ENCODE results near the gene ATP7B.

ATP7B gene

DNA sequence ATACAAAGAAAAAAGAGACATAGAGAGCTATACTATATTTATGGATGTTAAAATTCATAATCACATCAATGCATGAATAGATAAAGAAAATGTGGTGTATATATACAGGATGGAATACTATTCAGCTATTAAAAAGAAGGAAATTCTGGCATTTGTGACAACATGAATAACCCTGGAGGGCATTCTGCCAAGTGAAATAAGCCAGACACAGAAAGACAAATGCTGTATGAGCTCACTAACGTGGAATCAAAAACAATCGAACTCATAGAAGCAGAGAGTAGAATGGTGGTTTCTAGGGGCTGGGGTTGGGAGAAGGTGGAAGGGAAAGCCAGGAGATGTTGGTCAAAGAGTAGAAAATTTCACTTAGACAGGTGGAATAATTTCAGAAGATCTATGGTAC lies 37.3 kb upstream of the ATP7B start:
- H3K79me2 ChIP-seq (ENCODE audit: low read length) = no peaks in the 10 kb centered on the region
- no peak overlapping the region for H3K9ac ChIP-seq (ENCODE audit: low read length)
- H3K27me3 ChIP-seq (replicated peaks; ENCODE audit: insufficient read depth, low read length) = no peaks in the 10 kb centered on the region
- H3K9me3 ChIP-seq (replicated peaks; ENCODE audit: insufficient read depth, low read length) = no peaks in the 10 kb centered on the region
- H2AFZ ChIP-seq (ENCODE audit: low read length) = no peak overlapping the region
- no peaks in the 10 kb centered on the region for H3F3A ChIP-seq (ENCODE audit: insufficient read depth, low read length)
- no peak for DNase-seq
- TF ChIP-seq, protein P1, sequence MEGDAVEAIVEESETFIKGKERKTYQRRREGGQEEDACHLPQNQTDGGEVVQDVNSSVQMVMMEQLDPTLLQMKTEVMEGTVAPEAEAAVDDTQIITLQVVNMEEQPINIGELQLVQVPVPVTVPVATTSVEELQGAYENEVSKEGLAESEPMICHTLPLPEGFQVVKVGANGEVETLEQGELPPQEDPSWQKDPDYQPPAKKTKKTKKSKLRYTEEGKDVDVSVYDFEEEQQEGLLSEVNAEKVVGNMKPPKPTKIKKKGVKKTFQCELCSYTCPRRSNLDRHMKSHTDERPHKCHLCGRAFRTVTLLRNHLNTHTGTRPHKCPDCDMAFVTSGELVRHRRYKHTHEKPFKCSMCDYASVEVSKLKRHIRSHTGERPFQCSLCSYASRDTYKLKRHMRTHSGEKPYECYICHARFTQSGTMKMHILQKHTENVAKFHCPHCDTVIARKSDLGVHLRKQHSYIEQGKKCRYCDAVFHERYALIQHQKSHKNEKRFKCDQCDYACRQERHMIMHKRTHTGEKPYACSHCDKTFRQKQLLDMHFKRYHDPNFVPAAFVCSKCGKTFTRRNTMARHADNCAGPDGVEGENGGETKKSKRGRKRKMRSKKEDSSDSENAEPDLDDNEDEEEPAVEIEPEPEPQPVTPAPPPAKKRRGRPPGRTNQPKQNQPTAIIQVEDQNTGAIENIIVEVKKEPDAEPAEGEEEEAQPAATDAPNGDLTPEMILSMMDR (IDR thresholded peaks at IDR 0.05; ENCODE audit: low read length) = no peak
- no peak for TF ChIP-seq EZH2 (optimal IDR thresholded peaks at IDR 0.05; ENCODE audit: low read depth, low read length)
- no peak for TF ChIP-seq EZH2phosphoT487 (IDR thresholded peaks at IDR 0.05; ENCODE audit: low read length)
- H3K36me3 ChIP-seq (replicated peaks; ENCODE audit: insufficient read depth, low read length) = no peaks in the 10 kb centered on the region
- H3K4me1 ChIP-seq (ENCODE audit: low read length) = no peaks in the 10 kb centered on the region
- H4K20me1 ChIP-seq (ENCODE audit: insufficient read depth, low read length) = no peaks in the 10 kb centered on the region
- H3K27ac ChIP-seq (ENCODE audit: low read length) = no peak overlapping the region
- H3K4me3 ChIP-seq (ENCODE audit: low read length) = no peak overlapping the region
- H3K9me2 ChIP-seq (replicated peaks; ENCODE audit: insufficient read depth, low read length) = no peaks in the 10 kb centered on the region
- no peak overlapping the region for H3K4me2 ChIP-seq (ENCODE audit: low read depth, low read length)

DNA sequence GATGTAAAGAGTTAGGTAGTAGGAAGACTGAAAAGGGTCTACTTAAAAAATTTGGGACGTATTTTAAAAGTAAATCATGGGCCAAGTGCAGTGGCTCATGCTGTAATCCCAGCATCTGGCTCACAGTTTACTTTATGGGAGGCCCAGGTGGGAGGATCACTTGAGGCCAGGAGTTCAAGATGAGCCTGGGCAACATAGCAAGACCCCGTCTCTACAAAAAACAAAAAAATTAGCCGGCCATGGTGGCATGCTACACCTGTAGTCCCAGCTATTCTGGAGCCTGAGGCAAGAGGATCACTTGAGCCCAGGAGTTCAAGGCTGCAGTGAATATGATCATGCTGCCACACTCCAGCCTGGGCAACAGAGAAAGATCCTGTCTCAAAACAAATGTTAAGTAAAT lies 36.2 kb upstream of the ATP7B start:
- H3K27ac ChIP-seq (ENCODE audit: low read length) = no peak overlapping the region
- H3K9me2 ChIP-seq (replicated peaks; ENCODE audit: insufficient read depth, low read length) = no peaks in the 10 kb centered on the region
- H3K79me2 ChIP-seq (ENCODE audit: low read length) = no peaks in the 10 kb centered on the region
- H3K9me3 ChIP-seq (replicated peaks; ENCODE audit: insufficient read depth, low read length) = no peaks in the 10 kb centered on the region
- DNase-seq = no peak
- H3F3A ChIP-seq (ENCODE audit: insufficient read depth, low read length) = no peaks in the 10 kb centered on the region
- H3K4me1 ChIP-seq (ENCODE audit: low read length) = no peaks in the 10 kb centered on the region
- H3K36me3 ChIP-seq (replicated peaks; ENCODE audit: insufficient read depth, low read length) = no peaks in the 10 kb centered on the region
- H3K4me2 ChIP-seq (ENCODE audit: low read depth, low read length) = no peak overlapping the region
- no peak overlapping the region for H2AFZ ChIP-seq (ENCODE audit: low read length)
- TF ChIP-seq, protein P1 (IDR thresholded peaks at IDR 0.05; ENCODE audit: low read length) = no peak
- TF ChIP-seq EZH2phosphoT487 (IDR thresholded peaks at IDR 0.05; ENCODE audit: low read length) (no peak), EZH2 (optimal IDR thresholded peaks at IDR 0.05; ENCODE audit: low read depth, low read length) (no peak)
- H4K20me1 ChIP-seq (ENCODE audit: insufficient read depth, low read length) = no peaks in the 10 kb centered on the region
- no peak overlapping the region for H3K9ac ChIP-seq (ENCODE audit: low read length)
- no peak overlapping the region for H3K4me3 ChIP-seq (ENCODE audit: low read length)
- no peaks in the 10 kb centered on the region for H3K27me3 ChIP-seq (replicated peaks; ENCODE audit: insufficient read depth, low read length)

DNA sequence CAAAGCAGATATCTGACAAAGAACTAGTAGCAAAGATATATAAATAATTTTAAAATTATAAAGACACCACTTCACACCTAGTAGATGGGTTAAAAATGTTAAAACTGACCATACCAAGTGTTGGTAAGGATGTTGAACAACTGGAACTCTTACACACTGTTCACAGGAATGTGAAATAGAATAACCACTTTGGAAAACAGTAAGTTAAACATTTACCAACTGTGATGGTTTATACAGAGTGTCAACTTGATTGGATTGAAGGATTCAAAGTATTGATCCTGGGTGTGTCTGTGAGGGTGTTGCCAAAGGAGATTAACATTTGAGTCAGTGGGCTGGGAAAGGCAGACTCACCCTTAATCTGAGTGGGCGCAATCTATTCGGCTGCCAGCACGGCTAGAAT lies 32.4 kb upstream of the ATP7B start:
- Histone ChIP-seq H3K27ac (ENCODE audit: low read length) (no peak overlapping the region), H3K9me3 (replicated peaks; ENCODE audit: insufficient read depth, low read length) (no peaks in the 10 kb centered on the region), H3K79me2 (ENCODE audit: low read length) (no peaks in the 10 kb centered on the region), H3K9me2 (replicated peaks; ENCODE audit: insufficient read depth, low read length) (no peaks in the 10 kb centered on the region), H3K4me1 (ENCODE audit: low read length) (no peaks in the 10 kb centered on the region), H3K36me3 (replicated peaks; ENCODE audit: insufficient read depth, low read length) (no peaks in the 10 kb centered on the region), H3K9ac (ENCODE audit: low read length) (no peak overlapping the region), H3K4me2 (ENCODE audit: low read depth, low read length) (no peak overlapping the region), H3K27me3 (replicated peaks; ENCODE audit: insufficient read depth, low read length) (no peaks in the 10 kb centered on the region), H4K20me1 (ENCODE audit: insufficient read depth, low read length) (no peaks in the 10 kb centered on the region), H3K4me3 (ENCODE audit: low read length) (no peak overlapping the region), H3F3A (ENCODE audit: insufficient read depth, low read length) (no peaks in the 10 kb centered on the region), H2AFZ (ENCODE audit: low read length) (no peak overlapping the region)
- TF ChIP-seq EZH2phosphoT487 (IDR thresholded peaks at IDR 0.05; ENCODE audit: low read length) (no peak), EZH2 (optimal IDR thresholded peaks at IDR 0.05; ENCODE audit: low read depth, low read length) (no peak)
- TF ChIP-seq, protein P1 (IDR thresholded peaks at IDR 0.05; ENCODE audit: low read length) = no peak
- no peak for DNase-seq
